HG03039 (cell line): Measurements from ENCODE around the gene P3H1.
A peak's percentile ranks its signal among the peaks of the same experiment; 100 is the strongest.
"Not testable (repeated sequence)": the region's sequence is repeated elsewhere in the genome, so short reads cannot be mapped to it uniquely, and the experiment has no call there.

Source experiments
- ATAC-seq: cut with Tn5 transposase; IDR thresholded peaks from one replicate; pipeline ENCODE4 v1.9.1; 2021; ENCODE audit warnings: mild to moderate bottlenecking, moderate library complexity; ENCODE audit not compliant: unreplicated experiment

P3H1 gene

GRCh38 chr1:42766741-42767509 lies at the start of gene P3H1, which contains the start of gene C1orf50:
Gene P3H1 (minus strand): TSS chr1:42767028. CDS start chr1:42766971, 57 bp downstream.
Gene C1orf50 (plus strand): TSS chr1:42767249. CDS start chr1:42767312, 63 bp downstream.
- peak; percentile 85 for ATAC-seq

- no peak for ATAC-seq
Measured at GRCh38 chr1:42815941-42816584, 49.2 kb upstream of the P3H1 start.

DNA sequence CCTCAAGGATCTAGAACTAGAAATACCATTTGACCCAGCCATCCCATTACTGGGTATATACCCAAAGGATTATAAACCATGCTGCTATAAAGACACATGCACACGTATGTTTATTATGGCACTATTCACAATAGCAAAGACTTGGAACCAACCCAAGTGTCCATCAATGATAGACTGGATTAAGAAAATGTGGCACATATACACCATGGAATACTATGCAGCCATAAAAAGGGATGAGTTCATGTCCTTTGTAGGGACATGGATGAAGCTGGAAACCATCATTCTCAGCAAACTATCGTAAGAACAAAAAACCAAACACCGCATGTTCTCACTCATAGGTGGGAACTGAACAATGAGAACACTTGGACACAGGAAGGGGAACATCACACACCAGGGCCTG lies 48.0 kb upstream of the P3H1 start:
- not testable (repeated sequence) for ATAC-seq

DNA sequence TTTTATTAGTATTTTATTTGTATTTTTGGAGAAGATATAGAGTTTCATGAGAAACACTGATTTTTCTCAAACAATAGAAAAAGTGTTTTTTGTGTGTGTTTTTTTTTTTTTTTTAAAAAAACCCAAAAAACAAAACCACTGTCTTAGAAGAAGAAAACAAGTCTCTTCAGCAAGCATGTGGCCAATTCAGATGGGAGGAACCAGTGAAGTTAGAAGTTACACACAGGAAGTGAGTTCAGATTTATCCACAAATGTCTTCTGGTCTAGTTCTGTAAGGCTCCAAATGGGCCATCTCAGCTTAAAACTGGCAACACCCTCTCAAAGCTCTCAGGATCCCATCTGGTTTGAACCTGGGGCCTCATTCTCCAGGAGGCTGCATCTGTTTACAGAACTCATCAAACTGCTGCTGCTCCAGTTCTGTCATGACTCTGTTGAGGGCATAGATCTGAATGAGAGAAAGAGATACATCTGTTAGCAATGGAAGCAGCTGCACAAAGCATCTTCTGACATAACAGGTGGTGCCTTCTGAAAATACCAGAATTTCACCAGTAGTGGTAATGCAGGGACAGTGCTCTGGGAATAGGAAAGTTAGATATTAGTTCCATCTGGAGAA lies 40.3 kb upstream of the P3H1 start:
- ATAC-seq: no peak

- ATAC-seq: no peak
Measured at GRCh38 chr1:42806593-42806992, 39.8 kb upstream of the P3H1 start.

DNA sequence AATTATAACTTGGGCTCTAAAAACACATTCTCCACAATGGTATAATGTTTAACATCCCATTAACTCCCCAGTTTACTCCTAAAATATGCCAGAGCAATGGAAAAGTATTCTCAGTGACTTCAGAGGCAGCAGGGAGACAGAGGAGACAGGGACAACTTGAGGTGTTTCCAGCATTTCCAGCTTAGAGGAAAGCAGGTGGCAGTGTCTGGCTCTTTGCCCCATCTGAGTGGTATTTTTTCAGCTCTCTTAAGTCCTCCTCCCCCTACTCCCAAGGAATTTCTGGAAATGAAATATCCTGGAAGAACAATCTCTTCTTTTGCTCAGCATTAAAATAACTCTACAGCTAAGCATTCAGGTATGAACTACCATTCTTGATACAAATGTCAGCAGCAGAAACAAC lies 39.3 kb upstream of the P3H1 start:
- ATAC-seq: no peak

- no peak for ATAC-seq
Measured at GRCh38 chr1:42801832-42802473, 35.1 kb upstream of the P3H1 start.

DNA sequence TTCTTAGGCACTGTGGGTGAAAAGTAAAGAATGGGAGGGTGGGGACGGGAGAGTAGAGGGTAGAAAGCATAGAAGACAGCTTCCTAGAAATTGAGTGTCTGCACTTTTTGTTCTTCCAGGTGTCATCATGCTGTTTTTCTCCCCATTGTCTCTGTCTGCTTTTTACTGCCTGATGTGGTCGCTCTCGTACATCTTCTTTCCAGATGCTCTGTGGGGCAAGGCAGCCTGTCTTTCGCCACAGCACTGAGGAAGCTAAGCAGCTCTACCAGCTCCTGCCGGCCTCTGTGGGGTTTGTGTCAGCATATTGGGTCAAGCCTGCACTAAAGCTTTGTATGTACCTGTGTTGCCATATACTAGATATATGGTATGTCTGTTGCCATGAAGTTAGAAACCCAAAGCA lies 31.2 kb upstream of the P3H1 start:
- no peak for ATAC-seq

GRCh38 chr1:42797414-42797813 lies 30.6 kb upstream of the P3H1 start:
- no peak for ATAC-seq

GRCh38 chr1:42793824-42794223 lies 27.0 kb upstream of the P3H1 start:
- no peak for ATAC-seq

DNA sequence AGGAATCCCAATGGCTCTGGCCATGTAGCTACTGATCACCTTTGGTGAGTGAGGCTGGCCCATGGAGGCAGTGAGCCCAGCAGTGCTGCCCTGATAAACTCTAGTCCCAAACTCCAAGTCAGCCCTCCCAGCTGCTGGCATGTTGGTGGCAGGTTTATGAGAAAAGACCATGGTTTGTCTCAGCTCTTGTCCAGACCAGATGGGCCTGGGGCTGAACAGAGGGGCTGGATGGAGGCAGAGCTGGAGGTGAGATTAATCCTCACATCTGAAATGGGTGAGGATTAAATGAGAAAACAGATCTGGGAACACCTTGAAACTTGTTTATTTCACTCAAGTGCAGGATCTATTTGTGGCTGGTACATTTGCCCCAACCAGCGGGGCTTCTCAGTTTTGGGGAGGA lies 21.2 kb upstream of the P3H1 start:
- ATAC-seq: no peak

DNA sequence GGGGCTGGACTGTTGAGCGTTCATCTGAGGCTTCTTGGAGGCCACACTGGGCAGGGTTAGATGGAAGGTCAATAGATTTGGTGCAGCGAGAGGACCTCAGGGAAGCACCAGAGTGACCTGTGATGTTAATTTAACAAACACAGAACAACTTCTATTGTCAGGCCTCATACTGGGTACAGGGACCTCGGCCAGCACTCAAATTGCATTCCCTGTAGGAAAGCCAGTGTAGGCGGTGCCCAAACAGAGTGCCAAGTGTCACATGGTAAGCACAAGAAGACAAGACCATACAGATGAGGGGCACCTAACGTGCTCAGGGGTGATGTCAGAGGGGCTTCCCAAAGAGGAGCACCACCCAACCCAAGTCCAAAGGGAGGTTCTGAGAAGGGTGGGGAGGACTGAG lies 19.3 kb upstream of the P3H1 start:
- no peak for ATAC-seq

DNA sequence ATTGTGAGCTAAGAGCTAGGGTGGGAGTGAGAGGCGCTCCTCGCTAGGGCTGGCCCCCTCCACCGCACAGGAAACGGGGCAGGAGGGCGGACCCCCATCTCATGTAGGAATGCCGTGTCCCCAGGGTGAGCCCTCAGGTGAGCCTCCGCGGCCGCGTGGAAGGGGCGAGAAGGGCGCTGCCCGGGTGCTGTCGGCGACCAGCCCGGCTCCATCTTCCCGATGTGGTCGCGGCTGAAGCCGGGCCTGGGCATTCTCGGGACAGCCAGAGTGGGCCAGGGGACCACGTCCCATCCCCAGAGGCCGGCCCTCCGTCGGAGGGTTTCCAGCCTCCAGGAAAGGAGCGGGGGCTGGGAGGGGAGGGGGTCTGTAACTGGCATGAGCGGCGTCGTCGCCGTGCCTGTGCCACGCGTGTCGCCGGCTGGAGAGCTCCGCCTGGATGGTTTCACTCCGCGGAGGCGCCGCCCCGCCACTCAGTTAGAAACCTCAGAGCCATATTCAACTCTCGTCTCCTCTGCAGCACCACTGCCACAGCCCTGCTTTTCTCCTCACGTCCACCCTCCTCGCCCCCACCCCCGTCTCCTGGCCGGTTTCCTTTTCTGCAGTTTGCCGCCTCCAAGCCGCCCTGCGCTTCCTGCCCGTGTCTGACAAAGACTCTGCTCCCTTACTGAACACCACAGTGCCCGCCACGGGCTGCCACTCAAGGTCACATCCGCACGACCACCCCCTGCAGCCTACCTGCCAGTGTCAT lies 18.3 kb upstream of the P3H1 start, which contains the start of gene TMEM269:
TMEM269 (plus strand) TSS at position 46 of the 748 bp plus-strand sequence. CDS start 4,903 bp downstream, outside the sequence.
- ATAC-seq: no peak

- ATAC-seq: no peak
Measured at GRCh38 chr1:42784547-42784945, 17.7 kb upstream of the P3H1 start.

GRCh38 chr1:42783092-42783491 lies 16.3 kb upstream of the P3H1 start:
- no peak for ATAC-seq

- no peak for ATAC-seq
Measured at GRCh38 chr1:42780176-42780575, 13.3 kb upstream of the P3H1 start.

GRCh38 chr1:42779725-42780124 lies 12.9 kb upstream of the P3H1 start:
- ATAC-seq: no peak

GRCh38 chr1:42777852-42778251 lies 11.0 kb upstream of the P3H1 start:
- ATAC-seq: no peak

DNA sequence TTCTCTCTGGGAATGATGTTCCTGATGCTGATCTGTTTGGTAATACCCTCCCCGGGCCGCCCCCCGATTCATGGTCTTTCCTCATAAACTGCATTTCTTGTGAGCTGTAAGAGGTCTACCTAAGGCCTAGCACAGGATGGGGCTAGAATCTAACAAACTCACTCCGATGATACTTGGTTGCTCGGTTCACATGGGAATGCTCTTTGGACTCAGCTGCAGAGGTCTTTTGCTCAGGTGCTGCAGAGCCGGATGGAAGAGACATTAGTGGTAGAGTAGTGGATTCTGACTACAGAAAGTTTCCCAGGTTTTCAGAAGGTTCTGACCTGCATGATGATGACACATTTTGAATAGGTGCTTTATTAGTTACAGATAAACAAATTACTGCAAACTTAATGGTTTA lies 9.7 kb upstream of the P3H1 start:
- no peak for ATAC-seq

- ATAC-seq: no peak
Measured at GRCh38 chr1:42774928-42775526, 8.2 kb upstream of the P3H1 start.
